KOPT-K1 (cell line): ENCODE measurements around the gene ACOXL.

Source experiments
- H3K27ac ChIP-seq: fragments of 200-600 bp; sonication (generic); 2 replicates; pipeline ENCODE4 v1.5.1; 2016; ENCODE audit warnings: antibody characterized with exemption, mild to moderate bottlenecking, low read depth, low read length; ENCODE audit not compliant: poor library complexity, severe bottlenecking
- H3K36me3 ChIP-seq: fragments of 200-600 bp; sonication (generic); 2 replicates; pipeline ENCODE4 v1.5.1; 2017; ENCODE audit warnings: antibody characterized with exemption, mild to moderate bottlenecking, low read length, moderate library complexity; ENCODE audit not compliant: insufficient read depth
- H3K9me3 ChIP-seq: fragments of 200-600 bp; sonication (generic); 2 replicates; pipeline ENCODE4 v1.5.1; 2017; ENCODE audit warnings: antibody characterized with exemption, low read length, mild to moderate bottlenecking; ENCODE audit not compliant: insufficient read depth, poor library complexity, severe bottlenecking

Gene ACOXL

DNA sequence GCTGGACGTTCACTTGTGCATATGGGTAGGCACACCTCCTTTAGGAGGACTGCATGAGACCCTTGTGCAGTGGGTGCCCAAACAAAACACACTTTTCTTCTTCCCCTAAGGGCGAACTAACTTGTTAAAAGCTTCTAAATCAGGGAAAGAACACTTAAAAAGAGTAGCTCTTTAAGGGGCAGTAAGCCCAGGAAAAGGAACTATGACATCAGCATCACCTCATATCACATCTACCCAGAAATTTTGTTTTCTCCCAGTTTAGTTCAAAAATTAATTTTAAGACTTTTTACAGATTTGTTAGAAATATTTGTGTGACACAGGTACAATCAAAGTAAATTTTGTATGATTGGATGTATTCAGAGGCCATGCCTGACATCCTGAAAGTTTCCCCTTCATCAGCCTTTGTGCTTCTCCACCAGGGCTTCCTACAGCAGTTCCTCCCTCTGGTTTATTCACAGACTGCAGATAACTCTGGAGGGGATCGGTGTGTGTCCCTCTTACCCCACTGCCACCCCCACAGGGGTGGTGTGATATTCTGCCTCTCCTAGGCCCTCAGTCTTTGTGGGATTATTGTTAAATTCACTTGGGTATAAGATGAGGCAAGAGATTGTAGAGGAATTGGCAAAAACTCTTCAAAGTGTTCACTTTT, 416.0 kb downstream of the ACOXL start:
- H3K9me3 ChIP-seq: no peaks in the 10 kb centered on the region
- peaks cover 13% of the 10 kb centered on the region for H3K36me3 ChIP-seq
- no peak overlapping the region for H3K27ac ChIP-seq

DNA sequence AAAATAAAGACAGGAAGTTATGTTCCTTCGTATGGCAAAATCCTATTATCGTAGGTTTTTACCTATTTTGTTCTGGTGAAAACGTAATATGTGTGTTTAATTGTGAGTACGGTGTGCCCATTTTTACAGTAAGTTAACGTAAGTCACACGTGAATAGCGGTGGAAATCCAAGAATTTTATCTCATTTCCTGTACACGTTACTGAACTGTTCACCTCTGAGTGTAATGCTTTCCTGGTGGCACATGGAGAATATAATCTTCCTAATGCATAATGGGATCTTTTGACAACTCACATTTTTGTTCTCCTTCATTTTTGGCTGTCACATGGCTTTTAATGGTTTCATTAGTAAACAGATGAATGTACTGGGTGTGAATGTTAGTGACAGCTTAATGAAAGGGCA, 416.6 kb downstream of the ACOXL start:
- no peaks in the 10 kb centered on the region for H3K9me3 ChIP-seq
- H3K36me3 ChIP-seq: peaks cover 13% of the 10 kb centered on the region
- H3K27ac ChIP-seq: no peak overlapping the region

GRCh38 chr2:111149882-111150455, 417.6 kb downstream of the ACOXL start:
- Histone ChIP-seq H3K36me3 (peaks cover 13% of the 10 kb centered on the region), H3K27ac (no peak overlapping the region), H3K9me3 (no peaks in the 10 kb centered on the region)

DNA sequence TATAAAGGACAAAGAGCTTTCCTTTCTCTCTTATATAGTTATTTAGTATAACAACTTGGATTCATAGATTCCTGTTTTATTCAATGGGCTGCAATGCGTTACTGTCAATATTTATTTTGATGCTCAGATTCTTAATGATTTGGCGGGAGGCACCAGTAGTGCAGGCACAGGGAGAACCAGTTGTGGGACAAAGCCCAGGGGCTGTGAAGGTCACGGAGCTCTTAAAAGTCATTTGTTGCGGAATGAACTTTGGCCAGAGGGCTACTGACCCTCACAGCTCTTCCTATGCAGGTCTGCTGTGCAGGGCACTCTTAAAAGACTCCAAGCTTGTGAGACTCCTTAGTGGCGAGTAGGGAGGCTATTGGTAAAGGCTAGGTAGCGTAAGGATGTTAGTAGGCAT, 422.4 kb downstream of the ACOXL start:
- Histone ChIP-seq H3K27ac (no peak overlapping the region), H3K36me3 (peaks cover 13% of the 10 kb centered on the region), H3K9me3 (no peaks in the 10 kb centered on the region)

DNA sequence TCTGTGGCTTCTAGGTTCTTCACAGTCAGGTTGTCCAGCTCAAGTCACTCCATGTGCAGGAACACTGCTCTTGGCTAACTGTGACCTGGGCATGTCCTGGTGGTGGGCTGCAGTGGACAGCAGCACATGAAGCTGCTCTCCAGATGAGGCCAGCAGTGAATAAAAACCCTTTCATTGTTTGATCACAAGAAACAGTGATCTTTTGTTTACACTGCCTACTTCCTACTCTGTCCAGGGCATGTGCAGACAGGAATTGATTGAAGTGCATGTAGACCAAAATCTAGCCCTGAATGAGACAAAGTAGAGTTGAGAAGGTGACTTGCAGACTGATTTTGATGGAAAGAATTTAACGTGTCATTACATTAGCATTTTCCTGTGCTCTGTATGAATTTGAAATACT, 423.2 kb downstream of the ACOXL start:
- Histone ChIP-seq H3K9me3 (no peaks in the 10 kb centered on the region), H3K36me3 (peaks cover 18% of the 10 kb centered on the region), H3K27ac (no peak overlapping the region)

DNA sequence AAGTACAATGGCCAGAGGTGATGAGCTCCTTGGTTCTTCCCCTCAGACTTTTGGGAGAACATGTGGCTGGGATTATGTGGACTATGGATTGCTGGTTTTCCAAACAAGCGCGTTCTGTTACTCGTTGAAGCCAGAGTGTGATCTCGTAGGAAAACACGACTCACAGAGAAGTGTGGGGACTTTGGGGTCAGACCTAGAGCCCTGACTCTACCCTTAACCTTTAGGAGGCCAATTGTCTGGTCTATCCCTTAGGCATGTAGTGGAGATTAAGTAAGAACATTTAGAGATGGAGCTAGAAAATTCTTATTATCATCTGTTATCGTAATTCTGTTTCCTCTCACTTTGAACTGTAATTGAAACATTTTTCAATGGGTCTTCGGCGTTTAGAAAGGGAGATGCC, 424.2 kb downstream of the ACOXL start:
- Histone ChIP-seq H3K27ac (no peak overlapping the region), H3K9me3 (no peaks in the 10 kb centered on the region), H3K36me3 (peaks cover 17% of the 10 kb centered on the region)

- Histone ChIP-seq H3K9me3 (no peaks in the 10 kb centered on the region), H3K27ac (peak overlapping the region; percentile 17), H3K36me3 (peaks cover 11% of the 10 kb centered on the region)
Measured at GRCh38 chr2:111157071-111157661, 424.8 kb downstream of the ACOXL start.

- Histone ChIP-seq H3K36me3 (peaks cover 5% of the 10 kb centered on the region; the same call in 1 of the 2 replicates), H3K27ac (no peak overlapping the region)
Measured at GRCh38 chr2:111157798-111158197, 425.4 kb downstream of the ACOXL start.

DNA sequence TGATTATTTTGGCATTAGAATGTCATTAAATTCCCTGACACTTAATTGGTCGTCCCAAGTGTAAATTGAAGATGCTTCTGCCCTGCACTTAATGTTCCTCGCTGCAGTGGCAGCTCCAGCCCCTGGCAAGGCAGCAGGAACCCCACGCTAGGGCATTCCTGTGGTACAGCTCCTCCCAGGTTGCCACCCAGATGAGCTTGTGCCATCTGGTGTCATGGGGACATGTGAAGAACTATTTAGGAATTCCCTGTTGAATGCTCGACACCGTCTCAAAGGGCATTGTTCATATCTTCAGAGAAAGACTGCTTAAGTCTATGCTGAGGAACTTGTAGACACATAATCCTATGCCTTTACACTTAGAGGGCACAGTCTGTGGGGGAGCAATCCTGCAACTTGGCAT, 427.3 kb downstream of the ACOXL start:
- Histone ChIP-seq H3K9me3 (no peaks in the 10 kb centered on the region), H3K27ac (no peak overlapping the region), H3K36me3 (peaks cover 17% of the 10 kb centered on the region)

More at GRCh38 chr2:111157798-111158197, 425.4 kb downstream of the ACOXL start:
- no peaks in the 10 kb centered on the region for H3K9me3 ChIP-seq

GRCh38 chr2:111160758-111161157, 428.4 kb downstream of the ACOXL start:
- no peaks in the 10 kb centered on the region for H3K9me3 ChIP-seq
- H3K27ac ChIP-seq: no peak overlapping the region
- peaks cover 25% of the 10 kb centered on the region for H3K36me3 ChIP-seq

DNA sequence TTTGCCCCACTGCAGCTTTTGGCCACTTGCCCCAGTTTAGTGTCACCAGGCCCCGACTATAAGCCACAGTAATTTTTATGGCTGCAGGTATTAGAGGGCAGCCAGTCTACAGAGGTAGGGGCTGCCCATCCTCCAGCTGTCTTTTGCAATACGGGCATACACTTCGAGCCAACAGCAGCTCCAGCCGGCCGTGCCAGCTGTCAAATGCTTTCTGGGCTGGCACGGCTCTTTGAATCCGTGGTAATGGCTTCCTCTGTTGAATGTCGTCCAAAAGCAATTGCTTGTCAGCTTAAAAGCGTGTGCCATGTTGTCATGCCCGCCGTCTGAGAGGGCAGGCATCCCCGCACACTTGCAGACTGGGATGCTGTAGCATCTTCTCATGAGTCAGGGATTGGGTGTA, 429.6 kb downstream of the ACOXL start:
- Histone ChIP-seq H3K27ac (no peak overlapping the region), H3K36me3 (peaks cover 32% of the 10 kb centered on the region), H3K9me3 (no peaks in the 10 kb centered on the region)

GRCh38 chr2:111162718-111163331, 430.5 kb downstream of the ACOXL start:
- no peaks in the 10 kb centered on the region for H3K9me3 ChIP-seq
- H3K36me3 ChIP-seq: peaks cover 32% of the 10 kb centered on the region
- no peak overlapping the region for H3K27ac ChIP-seq

GRCh38 chr2:111164078-111164477, 431.7 kb downstream of the ACOXL start:
- Histone ChIP-seq H3K27ac (no peak overlapping the region), H3K36me3 (peaks cover 32% of the 10 kb centered on the region), H3K9me3 (no peaks in the 10 kb centered on the region)

DNA sequence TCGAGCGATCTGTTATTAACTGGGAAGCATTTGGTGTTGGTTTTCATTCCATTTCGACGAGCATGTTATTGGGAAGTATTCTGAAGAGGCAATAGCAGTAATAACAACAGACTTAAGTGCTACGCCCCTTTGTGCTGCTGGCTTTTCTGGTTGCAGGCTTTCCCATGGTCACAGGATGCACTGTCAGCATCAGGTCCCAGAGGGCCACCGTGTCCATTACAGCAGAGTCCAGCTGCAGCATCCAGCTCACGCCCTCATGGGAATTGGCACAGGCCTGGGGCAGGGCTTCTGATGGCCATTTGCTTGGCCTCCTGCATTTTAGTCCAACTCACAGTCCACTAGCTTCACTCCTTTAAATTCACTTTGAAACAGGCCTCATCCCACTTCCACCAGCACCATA, 432.7 kb downstream of the ACOXL start:
- H3K27ac ChIP-seq: no peak overlapping the region
- H3K9me3 ChIP-seq: no peaks in the 10 kb centered on the region
- H3K36me3 ChIP-seq: peaks cover 30% of the 10 kb centered on the region

- no peaks in the 10 kb centered on the region for H3K9me3 ChIP-seq
- peaks cover 27% of the 10 kb centered on the region for H3K36me3 ChIP-seq
- no peak overlapping the region for H3K27ac ChIP-seq
Measured at GRCh38 chr2:111166115-111166514, 433.7 kb downstream of the ACOXL start.
